SK-N-MC (cell line): Measurements from ENCODE around the gene NRBF2.

ENCODE experiments used
- EZH2 ChIP-seq: fragments of 200-600 bp; sonication (generic); IDR thresholded peaks from one replicate; pipeline ENCODE4 v1.6.1; 2017; ENCODE audit warnings: antibody characterized with exemption
- POLR2AphosphoS5 ChIP-seq: IDR thresholded peaks from 2 replicates; pipeline ENCODE4 v1.6.1; 2012; ENCODE audit warnings: mild to moderate bottlenecking, low read depth, low read length, borderline replicate concordance

GRCh38 chr10:63115732-63116383 is 17.3 kb upstream of the NRBF2 start:
- no peak for TF ChIP-seq POLR2AphosphoS5
- TF ChIP-seq EZH2: no peak
